Upper lobe of left lung (tissue), 6 donors: Measurements from ENCODE around the gene SAT1. TPM values are rescaled to one million over a fixed set of nuclear protein-coding genes. Genes with fewer than 3 reads are reported as not detected.
"Not testable (repeated sequence)": the region's sequence is repeated elsewhere in the genome, so short reads cannot be mapped to it uniquely, and the experiment has no call there.

ENCODE experiments used
- ATAC-seq, 2 donors: fragments of 200-7000 bp; cut with Tn5 transposase; one replicate each; pipeline ENCODE4 v1.9.1; 2022; ENCODE audit warnings: mild to moderate bottlenecking in 2 of 2, moderate library complexity in 2 of 2; ENCODE audit not compliant: low FRiP score in 2 of 2
- DNase-seq, 2 donors: peaks; one replicate each; pipeline ENCODE4 v3.0.0-alpha.2; 2019 to 2020
- H3K27ac ChIP-seq, 4 donors: fragments of 200-600 bp; sonication (generic); one replicate each; pipeline ENCODE4 v1.5.1; 2016 to 2019
- H3K27me3 ChIP-seq, 4 donors: fragments of 200-600 bp; sonication (generic); one replicate each; pipeline ENCODE4 v1.5.1; 2017 to 2019
- H3K36me3 ChIP-seq, 4 donors: fragments of 200-600 bp; sonication (generic); one replicate each; pipeline ENCODE4 v1.5.1; 2016 to 2019
- H3K4me1 ChIP-seq, 4 donors: fragments of 200-600 bp; sonication (generic); one replicate each; pipeline ENCODE4 v1.5.1; 2018 to 2019
- H3K4me3 ChIP-seq, 4 donors: fragments of 200-600 bp; sonication (generic); one replicate each; pipeline ENCODE4 v1.5.1; 2017 to 2019; ENCODE audit warnings: mild to moderate bottlenecking in 2 of 4, moderate library complexity in 1 of 4
- H3K9me3 ChIP-seq, 4 donors: fragments of 200-600 bp; sonication (generic); one replicate each; pipeline ENCODE4 v1.5.1; 2018 to 2019
- CTCF ChIP-seq, 6 experiments: fragments of 450-650 bp in 4 of 6; fragments of 200-600 bp in 2 of 6; sonication (generic) in 2 of 6; IDR thresholded peaks; one replicate each; pipeline ENCODE4 v1.5.1; 2016 to 2019; ENCODE audit warnings: antibody characterized with exemption in 6 of 6
- EP300 ChIP-seq, 4 donors: sonication (generic); formaldehyde crosslinking; IDR thresholded peaks; one replicate each; pipeline ENCODE4 v1.5.1; 2017; ENCODE audit warnings: antibody characterized with exemption in 4 of 4, control low read depth in 2 of 4
- POLR2A ChIP-seq, 4 donors: fragments of 450-650 bp; IDR thresholded peaks; one replicate each; pipeline ENCODE4 v1.5.1; 2016 to 2017; ENCODE audit warnings: antibody characterized with exemption in 4 of 4, mild to moderate bottlenecking in 2 of 4
- POLR2AphosphoS5 ChIP-seq, 2 donors: sonication (generic); formaldehyde crosslinking; IDR thresholded peaks; one replicate each; pipeline ENCODE4 v1.5.1; 2017; ENCODE audit warnings: antibody characterized with exemption in 2 of 2
- WGBS, 2 donors: methylation state at CpG; one replicate each; pipeline ENCODE4 v1.1.5; 2017 to 2018; 5-methylcytosine and 5-hydroxymethylcytosine counted together
- total RNA-seq, 6 donors: library from RNA; depleted of rRNA in 4 of 6; stranded (reverse); fragments of >200 nt in 4 of 6; gene quantifications; one replicate each; pipeline versions ENCODE4 v1.1.0 to v1.2.1, GENCODE V29; 2016 to 2021
- donor health status: DM: no; HTN: no; CAD: no; lungs with moderate emphysema.
- donor health status: DM: no; HTN: yes; CAD: no; lungs with severe emphysema.

Gene SAT1
- total RNA-seq, 6 donors from 2014 or later: 657 to 1,891 (median 1,145) TPM

GRCh38 chrX:23742697-23743622, 40.0 kb upstream of the SAT1 start, which contains the start of gene ACOT9:
Gene ACOT9, minus strand, starts transcription at chrX:23743276. Its CDS starts 132 bp downstream, at chrX:23743144.
- no peaks in the 10 kb centered on the region for H3K36me3 ChIP-seq
- TF ChIP-seq POLR2AphosphoS5 (IDR thresholded peaks at IDR 0.05) (peak; percentile 84 to 96), CTCF (IDR thresholded peaks at IDR 0.05) (no peak), POLR2A (IDR thresholded peaks at IDR 0.05) (peak; percentile 28 to 86 (median 68)), EP300 (IDR thresholded peaks at IDR 0.05) (peak in 1 of 4 donors; percentile 27)
- 39% methylated on average over 67 of the region's 73 CpGs; no CpG with 5 or more reads in 1 of the 2 donors for WGBS, 2 donors
- ATAC-seq (peak; percentile 97 to 99), DNase-seq (peak; percentile 95 to 96)
- H3K27ac ChIP-seq: peak within 1 kb of the TSS; percentile 92 to 96 (median 94)
- H3K9me3 ChIP-seq: peaks cover 0 to 11% (median 0%) of the 10 kb centered on the region in 4 donors
- no peaks in the 10 kb centered on the region for H3K27me3 ChIP-seq
- H3K4me3 ChIP-seq: peak within 1 kb of the TSS; percentile 36 to 75 (median 74)
- H3K4me1 ChIP-seq: peaks cover 0 to 6% (median 3%) of the 10 kb centered on the region in 4 donors

- Histone ChIP-seq H3K27ac (peak overlapping the region; percentile 92 to 96 (median 94)), H3K9me3 (peaks cover 0 to 11% (median 0%) of the 10 kb centered on the region in 4 donors), H3K4me3 (peak overlapping the region in 3 of 4 donors; percentile 73 to 75 (median 74))
- DNase-seq, ATAC-seq, H3K27me3 ChIP-seq, H3K36me3 ChIP-seq, H3K4me1 ChIP-seq: not testable (repeated sequence)
- WGBS, 2 donors: 72 to 79% methylated on average over 10 to 14 of the region's 14 CpGs
Observed at GRCh38 chrX:23743623-23743971, 39.4 kb upstream of the SAT1 start.

GRCh38 chrX:23745786-23746185, 37.2 kb upstream of the SAT1 start:
- Histone ChIP-seq H3K4me1 (peaks cover 0 to 6% (median 3%) of the 10 kb centered on the region in 4 donors), H3K27me3 (no peaks in the 10 kb centered on the region), H3K9me3 (peaks cover 0 to 11% (median 0%) of the 10 kb centered on the region in 4 donors), H3K4me3 (no peak overlapping the region), H3K36me3 (no peaks in the 10 kb centered on the region), H3K27ac (no peak overlapping the region)
- ATAC-seq (no peak), DNase-seq (no peak)
- 33 to 53% methylated on average over 3 of the region's 3 CpGs for WGBS, 2 donors
- TF ChIP-seq CTCF (IDR thresholded peaks at IDR 0.05) (no peak), EP300 (IDR thresholded peaks at IDR 0.05) (no peak), POLR2AphosphoS5 (IDR thresholded peaks at IDR 0.05) (no peak), POLR2A (IDR thresholded peaks at IDR 0.05) (no peak)

GRCh38 chrX:23749129-23749528, 33.8 kb upstream of the SAT1 start:
- no peak overlapping the region for H3K4me3 ChIP-seq
- no peaks in the 10 kb centered on the region for H3K9me3 ChIP-seq
- no peak overlapping the region for H3K27ac ChIP-seq
- DNase-seq (no peak), ATAC-seq (no peak)
- TF ChIP-seq POLR2AphosphoS5 (IDR thresholded peaks at IDR 0.05) (no peak), POLR2A (IDR thresholded peaks at IDR 0.05) (no peak), EP300 (IDR thresholded peaks at IDR 0.05) (no peak), CTCF (IDR thresholded peaks at IDR 0.05) (no peak)
- 79 to 100% methylated on average over 1 to 4 of the region's 4 CpGs for WGBS, 2 donors
- H3K4me1 ChIP-seq: no peaks in the 10 kb centered on the region
- H3K36me3 ChIP-seq: no peaks in the 10 kb centered on the region
- H3K27me3 ChIP-seq: no peaks in the 10 kb centered on the region

- Histone ChIP-seq H3K4me1 (no peaks in the 10 kb centered on the region), H3K27ac (no peak overlapping the region), H3K36me3 (no peaks in the 10 kb centered on the region), H3K27me3 (no peaks in the 10 kb centered on the region), H3K9me3 (no peaks in the 10 kb centered on the region), H3K4me3 (no peak overlapping the region)
- TF ChIP-seq POLR2AphosphoS5 (IDR thresholded peaks at IDR 0.05) (no peak), POLR2A (IDR thresholded peaks at IDR 0.05) (no peak), CTCF (IDR thresholded peaks at IDR 0.05) (no peak), EP300 (IDR thresholded peaks at IDR 0.05) (no peak)
- ATAC-seq (no peak), DNase-seq (no peak)
- 68 to 70% methylated on average over 2 of the region's 2 CpGs for WGBS, 2 donors
Observed at GRCh38 chrX:23749576-23749975, 33.4 kb upstream of the SAT1 start.
